GM13976 (cell line): Measurements from ENCODE around the gene SLIT3.

ENCODE experiments used
- DNase-seq: peaks from one replicate; pipeline ENCODE4 v3.0.0; 2012; ENCODE audit warnings: low spot score
- CTCF ChIP-seq: IDR thresholded peaks from 2 replicates; pipeline ENCODE4 v1.5.1; 2012; ENCODE audit warnings: borderline replicate concordance, mild to moderate bottlenecking; ENCODE audit not compliant: insufficient read depth; ENCODE audit errors: extremely low read depth, missing control alignments, control extremely low read depth
- in situ Hi-C: fragments of 300-500 bp; cut with MboI; formaldehyde crosslinking; loops from one replicate; pipeline ENCODE4 v1.12.0; 2022; ENCODE audit warnings: low sequenced_read_pairs, mixed read lengths, inconsistent platforms; ENCODE audit not compliant: unreplicated experiment

The SLIT3 gene

GRCh38 chr5:168827636-168828035 lies 473.3 kb downstream of the SLIT3 start:
- no peak for TF ChIP-seq CTCF
- no peak for DNase-seq
- in situ Hi-C loops, result no loop called here

- in situ Hi-C loops, result no loop called here
- DNase-seq, result no peak
- no peak for TF ChIP-seq CTCF
Measured at GRCh38 chr5:168826246-168826725, 474.7 kb downstream of the SLIT3 start.

GRCh38 chr5:168822745-168823281 lies 478.1 kb downstream of the SLIT3 start:
- no peak for DNase-seq
- TF ChIP-seq CTCF, result no peak

GRCh38 chr5:168822248-168822744 lies 478.6 kb downstream of the SLIT3 start:
- in situ Hi-C loops, result no loop called here
- no peak for DNase-seq
- no peak for TF ChIP-seq CTCF

More at GRCh38 chr5:168822745-168823281, 478.1 kb downstream of the SLIT3 start:
- in situ Hi-C loops, result no loop called here

- DNase-seq, result no peak
- no peak for TF ChIP-seq CTCF
- in situ Hi-C loops, result no loop called here
Measured at GRCh38 chr5:168820874-168821273, 480.1 kb downstream of the SLIT3 start.

GRCh38 chr5:168819004-168819621 lies 481.8 kb downstream of the SLIT3 start:
- TF ChIP-seq CTCF, result no peak
- no peak for DNase-seq
- in situ Hi-C loops, result no loop called here

- in situ Hi-C loops, result no loop called here
- TF ChIP-seq CTCF, result no peak
- DNase-seq, result no peak
Measured at GRCh38 chr5:168818558-168818957, 482.4 kb downstream of the SLIT3 start.
